T-helper 22 cell (primary cell): ENCODE measurements around the gene B3GNT9.
A peak's percentile ranks its signal among the peaks of the same experiment; 100 is the strongest.

Experiments
- DNase-seq: peaks from one replicate; pipeline ENCODE4 v3.0.0-alpha.2; 2020; ENCODE audit warnings: low read depth

The B3GNT9 gene

DNA sequence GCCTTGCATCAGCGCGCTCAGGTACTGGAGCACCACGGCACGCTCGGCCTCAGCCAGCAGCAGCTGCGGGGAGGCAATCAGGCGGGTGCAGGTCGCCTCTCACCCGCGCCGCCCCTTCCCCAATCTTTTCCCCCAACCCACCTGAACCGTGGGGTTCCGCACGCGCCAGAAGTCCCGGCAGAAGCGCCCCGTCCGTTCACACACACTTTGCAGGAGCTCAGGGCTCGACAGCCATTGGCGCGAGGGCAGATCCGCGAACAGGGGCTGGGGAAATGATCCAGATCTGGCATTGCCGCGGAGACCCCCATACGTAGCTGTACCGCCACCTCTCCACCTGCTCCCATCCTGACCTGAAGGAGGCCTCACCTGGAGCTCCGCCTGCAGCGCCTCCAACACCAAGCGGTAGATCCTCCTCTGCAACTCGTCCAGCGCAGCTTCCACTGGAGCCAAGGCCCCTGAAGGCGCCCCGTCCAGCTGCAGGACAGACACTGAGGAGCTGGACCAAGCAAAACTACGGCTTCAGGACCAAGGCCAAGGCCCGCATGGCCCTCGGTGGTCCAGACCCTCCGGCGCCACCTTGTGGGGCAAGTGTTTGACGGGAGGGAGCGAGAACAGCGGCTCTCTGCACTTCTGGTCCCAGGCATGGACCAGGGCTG is 34.3 kb upstream of the B3GNT9 start:
- peak; percentile 56 for DNase-seq

DNA sequence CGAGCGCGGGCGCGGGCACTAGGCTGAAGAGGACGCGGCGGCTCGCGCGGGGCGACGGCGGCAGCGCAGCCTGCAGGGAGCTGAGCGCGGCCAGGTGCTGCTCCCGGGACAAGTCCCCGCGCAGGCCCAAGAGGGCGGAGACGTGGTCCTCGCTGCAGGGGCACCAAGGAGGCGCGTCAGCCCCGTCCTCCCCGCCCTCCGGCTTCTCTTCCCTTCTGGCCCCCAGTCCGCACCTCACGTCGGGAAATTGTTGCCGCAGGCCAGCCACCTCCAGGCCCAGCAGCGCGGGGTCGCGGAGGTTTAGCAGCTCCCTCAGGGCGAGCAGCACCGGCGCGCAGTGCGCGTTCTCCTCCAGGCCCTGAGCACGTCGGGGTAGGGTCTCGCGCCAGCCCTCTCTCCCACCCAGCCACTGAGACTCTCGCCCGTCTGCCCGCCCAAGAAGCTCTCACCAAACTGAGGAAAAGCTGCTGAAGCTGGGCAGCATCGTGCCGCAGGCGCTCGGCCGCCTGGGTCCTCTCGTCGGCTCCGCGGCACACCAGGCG is 33.7 kb upstream of the B3GNT9 start:
- no peak for DNase-seq

DNA sequence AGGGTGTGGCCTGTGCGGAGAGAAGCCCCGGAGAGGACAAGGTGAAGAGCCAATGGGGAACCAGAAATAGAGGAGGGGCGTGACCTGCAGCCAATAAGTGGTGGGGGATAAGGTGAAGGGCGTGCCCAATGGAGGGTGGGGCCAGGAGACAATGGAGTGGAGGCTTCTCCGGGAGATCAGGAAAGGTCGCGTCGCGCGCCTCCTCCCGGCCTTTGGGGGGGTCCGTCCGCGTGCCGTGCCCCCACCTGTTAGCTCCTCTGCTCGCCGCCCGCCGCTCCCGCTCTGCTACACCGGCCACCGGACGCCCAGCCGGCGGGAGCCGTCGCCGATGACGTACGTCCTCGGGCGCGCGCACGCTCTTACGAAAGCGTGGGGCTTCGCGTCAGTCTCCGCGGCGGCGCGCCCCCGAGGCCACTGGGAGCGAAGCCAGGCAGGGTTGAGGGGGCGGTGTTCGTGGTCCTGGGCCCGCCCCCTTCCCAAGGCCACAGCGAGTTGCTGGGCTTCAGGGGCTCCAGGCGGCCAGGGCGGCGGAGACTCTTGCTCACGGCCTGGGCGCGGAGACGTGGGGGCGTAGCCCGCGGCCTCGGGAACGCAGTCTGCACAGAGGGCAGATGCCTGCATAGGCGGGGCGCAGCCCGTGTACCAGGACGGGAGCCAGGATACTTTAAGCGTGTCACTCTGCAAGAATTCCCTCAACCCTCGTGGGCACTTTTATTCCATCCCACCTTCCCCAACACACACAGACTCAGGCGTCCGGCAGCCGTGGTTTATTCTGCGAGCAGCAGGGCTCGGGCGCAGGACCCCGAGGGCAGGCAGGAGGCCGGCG is 33.0 kb upstream of the B3GNT9 start, which contains the start of gene MATCAP1:
Gene MATCAP1, minus strand, starts transcription at position 337 of the 826 bp plus-strand sequence. CDS start 3,353 bp downstream, outside the sequence.
- peak; percentile 93 for DNase-seq

DNA sequence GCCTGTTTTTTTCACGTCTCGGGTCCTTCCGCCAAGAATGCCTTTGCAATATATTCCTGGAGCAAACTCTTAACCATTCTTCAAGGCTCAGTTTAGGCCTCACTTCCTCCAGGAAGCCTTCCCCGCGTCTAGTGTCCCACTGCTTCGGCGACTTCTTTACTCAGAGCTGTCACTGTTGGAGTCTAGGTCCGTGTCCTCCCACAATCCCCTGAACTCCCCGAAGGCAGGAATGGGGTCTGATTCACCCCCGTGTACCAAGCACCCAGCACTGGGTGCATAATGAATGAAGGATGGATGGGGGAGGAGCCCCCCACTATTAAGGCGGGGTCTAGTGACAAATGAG is 32.5 kb upstream of the B3GNT9 start:
- DNase-seq, result no peak

DNA sequence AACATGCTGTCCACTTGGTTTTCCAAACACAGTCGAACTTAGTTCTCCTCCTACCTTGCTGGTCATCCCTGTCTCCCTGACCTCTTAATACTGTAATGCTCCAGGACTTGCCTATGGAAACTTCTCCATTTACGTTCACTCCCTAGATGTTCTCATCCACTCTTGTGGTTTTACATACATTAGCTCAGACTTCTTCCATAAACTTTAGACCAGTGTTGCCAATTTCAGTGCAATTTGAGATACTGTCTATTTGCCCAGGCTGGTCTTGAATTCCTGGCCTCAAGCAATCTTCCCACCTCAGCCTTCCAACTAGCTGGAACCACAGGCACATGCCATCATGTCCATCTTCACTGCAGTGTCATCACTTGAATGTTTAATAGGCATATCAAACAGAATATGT is 31.5 kb upstream of the B3GNT9 start:
- no peak for DNase-seq

DNA sequence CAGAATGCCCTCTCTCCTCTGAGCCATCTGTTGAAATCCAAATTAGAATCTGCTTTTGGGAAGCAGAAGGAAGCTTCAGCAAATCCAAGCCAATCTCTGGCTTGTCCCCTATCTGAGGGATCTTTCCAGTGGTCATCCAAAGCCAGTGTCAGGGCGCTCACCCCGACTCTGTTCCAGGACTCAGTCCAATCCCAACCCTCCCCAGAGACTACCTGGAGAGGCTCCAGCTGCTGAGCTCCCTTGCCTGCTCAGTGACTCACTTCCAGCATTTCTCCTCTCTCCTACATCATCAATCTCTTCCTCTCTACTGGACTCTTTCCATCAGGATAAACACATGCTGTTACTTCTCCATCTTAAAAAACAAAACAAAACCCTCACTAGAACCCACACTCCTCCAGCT is 30.5 kb upstream of the B3GNT9 start:
- DNase-seq, result no peak

DNA sequence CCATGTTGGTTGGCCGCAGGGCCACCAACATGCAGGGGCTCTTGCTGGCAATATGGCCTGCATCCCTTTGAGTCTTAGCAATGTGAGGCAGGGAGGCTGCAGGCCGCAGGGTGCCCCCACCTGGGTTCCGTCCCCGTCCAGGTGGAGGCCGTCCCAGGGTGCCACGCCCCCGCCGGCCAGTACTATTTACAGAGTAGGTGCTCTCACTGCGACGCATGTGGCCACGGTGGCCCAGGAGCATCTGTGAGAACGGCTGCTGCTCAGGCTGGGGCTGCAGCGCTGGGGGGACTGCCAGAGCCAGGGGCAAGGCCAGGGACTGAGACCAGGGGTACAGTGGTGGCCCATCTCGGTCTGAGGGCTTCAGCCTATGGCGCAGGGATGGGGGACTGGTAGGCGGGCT is 29.4 kb upstream of the B3GNT9 start:
- DNase-seq, result no peak

DNA sequence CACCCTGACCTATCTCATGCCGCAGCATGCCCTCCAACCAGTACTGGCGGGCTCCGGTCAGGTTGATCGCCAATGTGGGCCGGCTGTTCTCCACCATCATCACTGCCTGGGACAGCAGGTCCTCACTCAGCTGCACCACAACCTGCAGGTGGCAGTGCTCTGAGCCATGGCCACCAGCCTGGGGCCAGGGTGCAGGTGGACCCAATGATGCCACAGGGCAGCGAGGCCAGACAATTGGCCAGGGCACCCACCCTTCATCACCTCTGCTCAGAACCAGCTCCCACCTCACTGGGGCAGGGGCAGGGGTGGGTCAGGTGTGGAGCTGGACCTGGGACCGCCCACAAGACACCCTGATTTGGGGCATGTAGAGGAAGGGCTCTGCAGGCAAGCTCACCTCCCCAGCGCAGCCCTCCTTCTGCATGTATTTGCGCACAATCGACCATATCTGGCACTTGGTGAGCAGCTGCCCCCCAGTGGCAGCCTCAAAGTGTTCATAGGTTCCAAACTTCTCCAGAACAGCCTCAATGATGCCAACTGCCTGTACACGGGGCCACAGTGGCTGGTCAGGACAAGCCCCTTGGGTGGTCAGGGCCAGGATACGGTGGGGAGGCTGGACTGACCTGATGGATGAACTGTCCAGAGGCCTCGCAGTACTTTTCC is 28.8 kb upstream of the B3GNT9 start:
- no peak for DNase-seq

DNA sequence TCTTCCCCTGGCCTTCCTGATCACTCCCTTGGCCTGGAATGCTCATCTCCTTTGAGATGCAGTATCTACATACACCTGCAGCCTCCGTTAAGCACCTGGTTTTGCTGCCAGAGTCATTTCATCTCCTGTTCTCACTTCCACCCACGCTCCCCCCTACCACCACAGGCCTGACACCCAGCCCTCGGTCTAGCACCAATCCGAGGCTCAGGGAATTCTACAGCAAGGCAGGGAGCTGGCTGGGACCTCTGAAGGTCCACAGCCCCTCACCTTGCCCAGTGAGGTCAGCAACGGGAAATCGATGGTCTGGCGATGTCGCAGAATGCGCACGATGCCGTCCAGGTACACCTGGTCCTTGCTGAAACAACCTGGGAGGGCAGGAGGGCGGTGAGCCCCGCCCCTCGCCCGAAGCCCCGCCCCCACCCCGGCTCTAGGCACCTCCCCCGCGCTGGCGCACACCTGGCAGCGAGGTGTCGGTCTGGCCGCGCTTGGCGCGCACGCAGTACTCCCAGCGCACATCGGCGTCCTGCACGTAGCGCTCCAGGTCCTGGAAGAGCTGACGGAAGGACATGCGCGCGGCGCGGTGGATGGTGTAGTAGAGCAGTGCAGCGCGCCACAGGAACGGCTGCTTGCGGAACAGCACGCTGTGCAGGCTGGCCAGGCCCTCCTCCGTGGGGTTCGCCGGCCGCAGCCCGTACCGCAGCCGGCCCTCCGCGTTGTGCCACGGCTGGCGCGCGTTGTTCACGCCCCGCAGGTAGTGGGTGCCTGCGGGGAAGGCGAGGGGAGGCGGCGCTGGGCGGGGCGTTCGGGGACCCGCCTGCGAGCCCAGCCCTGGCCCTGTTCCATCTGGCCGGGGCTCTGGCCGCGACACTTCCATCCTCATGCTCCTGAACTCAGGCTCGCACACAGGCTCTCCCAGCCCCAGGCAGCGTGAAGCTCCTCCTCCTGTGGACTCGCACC is 27.2 kb upstream of the B3GNT9 start:
- DNase-seq, result peak; percentile 57

DNA sequence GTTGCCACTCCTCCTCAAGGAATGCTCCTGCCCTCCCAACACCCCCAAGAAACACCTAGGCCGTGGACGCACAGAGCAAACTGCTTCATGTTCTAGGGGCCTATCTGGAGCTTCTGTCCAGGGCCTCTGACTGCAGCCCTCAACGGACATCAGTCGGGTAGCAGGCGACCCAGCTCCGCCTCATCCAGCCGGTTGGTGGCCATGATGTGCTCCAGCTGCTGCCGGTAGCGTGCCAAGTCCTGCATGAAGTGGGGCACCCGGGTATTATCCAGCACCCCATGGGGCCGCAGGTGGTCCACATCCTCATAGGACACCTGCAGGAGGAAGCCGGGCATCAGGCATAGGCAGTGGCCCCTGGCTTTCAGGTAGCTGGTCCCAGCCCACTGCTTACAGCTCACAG is 25.9 kb upstream of the B3GNT9 start:
- no peak for DNase-seq

DNA sequence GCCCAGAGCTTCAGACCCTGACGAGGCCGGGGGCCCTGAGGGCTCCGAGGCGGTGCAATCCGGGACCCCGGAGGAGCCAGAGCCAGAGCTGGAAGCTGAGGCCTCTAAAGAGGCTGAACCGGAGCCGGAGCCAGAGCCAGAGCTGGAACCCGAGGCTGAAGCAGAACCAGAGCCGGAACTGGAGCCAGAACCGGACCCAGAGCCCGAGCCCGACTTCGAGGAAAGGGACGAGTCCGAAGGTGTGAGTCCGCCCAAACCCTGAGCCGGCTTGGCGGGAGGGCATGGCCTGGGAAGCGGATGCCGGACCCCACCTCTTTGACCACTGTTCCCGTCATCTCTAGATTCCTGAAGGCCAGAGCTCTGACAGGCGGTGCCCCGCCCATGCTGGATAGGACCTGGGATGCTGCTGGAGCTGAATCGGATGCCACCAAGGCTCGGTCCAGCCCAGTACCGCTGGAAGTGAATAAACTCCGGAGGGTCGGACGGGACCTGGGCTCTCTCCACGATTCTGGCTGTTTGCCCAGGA is 24.0 kb upstream of the B3GNT9 start:
- DNase-seq, result no peak

DNA sequence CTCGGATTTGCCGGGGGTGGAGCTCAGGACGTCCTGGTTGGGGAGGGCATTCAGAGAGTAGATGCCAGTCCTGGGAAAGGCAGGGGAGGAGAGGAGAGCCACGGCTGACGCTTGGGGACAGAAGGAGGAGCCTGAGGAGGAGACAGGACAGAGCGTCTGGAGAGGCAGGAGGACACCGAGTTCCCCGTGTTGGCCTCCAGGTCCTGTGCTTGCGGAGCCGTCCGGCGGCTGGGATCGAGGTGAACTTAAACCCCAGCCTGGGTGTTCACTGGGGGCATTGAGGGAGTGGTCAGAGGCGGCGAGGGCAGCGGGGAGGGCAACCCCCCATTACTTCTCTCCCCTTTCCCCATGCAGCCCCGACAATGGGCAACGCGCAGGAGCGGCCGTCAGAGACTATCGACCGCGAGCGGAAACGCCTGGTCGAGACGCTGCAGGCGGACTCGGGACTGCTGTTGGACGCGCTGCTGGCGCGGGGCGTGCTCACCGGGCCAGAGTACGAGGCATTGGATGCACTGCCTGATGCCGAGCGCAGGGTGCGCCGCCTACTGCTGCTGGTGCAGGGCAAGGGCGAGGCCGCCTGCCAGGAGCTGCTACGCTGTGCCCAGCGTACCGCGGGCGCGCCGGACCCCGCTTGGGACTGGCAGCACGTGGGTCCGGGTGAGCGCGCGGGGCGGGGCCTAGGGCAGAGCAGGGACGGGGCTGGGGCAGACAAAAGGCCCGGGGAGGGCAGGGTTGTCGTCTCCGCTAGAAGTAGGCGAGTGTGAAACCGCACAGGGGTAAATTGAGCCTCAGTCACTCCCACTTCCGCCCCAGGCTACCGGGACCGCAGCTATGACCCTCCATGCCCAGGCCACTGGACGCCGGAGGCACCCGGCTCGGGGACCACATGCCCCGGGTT is 23.3 kb upstream of the B3GNT9 start:
- peak; percentile 58 for DNase-seq

DNA sequence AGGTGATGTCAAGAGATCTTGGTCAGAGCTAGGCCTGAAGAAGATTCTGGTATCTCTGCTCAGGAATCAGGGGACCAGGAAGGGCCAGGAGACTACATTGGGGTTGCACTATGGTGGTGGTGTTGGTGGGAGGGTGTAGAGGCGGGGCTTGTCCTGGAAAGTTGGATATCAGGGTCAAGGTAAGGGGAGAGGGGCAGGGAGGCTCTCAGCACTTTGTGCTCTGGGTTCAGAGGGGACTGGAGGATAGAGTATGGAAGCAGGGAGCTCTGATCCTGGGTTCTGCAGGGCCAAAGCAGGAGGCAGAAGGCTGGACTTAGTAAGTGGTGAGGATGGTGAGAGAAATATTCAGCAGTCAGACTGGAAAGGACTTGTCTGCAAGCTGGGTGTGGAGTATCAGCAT is 22.5 kb upstream of the B3GNT9 start:
- DNase-seq, result no peak

DNA sequence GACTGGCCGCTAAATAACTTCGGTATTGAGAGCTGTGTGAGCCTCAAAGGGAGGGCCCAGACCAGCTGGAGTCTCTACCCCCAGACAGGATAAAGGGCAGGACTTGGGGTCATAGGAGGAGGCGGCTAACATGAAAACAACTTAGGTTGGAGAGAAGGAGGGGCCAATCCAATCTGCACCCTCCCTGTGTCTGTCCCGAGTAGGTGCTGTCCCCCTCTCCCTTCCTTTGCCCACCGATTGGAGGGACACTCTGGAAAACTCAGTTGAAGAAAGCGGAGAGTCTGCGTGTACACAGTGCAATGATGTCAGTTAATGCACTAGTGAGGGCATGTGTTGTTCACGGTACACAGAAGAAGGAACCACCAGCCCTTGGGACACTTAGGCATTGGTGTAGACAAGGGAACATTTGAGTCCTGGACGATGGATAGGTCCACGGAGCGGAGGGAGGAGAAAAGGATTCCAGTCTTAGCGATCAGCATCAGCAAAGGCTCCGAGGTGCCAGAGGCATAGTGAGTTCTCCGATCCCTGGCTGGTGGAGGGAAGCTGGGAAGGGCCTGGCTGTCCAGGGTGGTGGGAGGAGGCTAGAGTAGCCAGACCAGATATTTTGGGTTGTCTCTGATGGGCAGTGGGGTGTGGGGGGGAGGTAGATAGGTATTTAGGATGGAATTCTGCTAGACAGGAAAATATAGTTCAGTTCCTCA is 20.3 kb upstream of the B3GNT9 start:
- no peak for DNase-seq

DNA sequence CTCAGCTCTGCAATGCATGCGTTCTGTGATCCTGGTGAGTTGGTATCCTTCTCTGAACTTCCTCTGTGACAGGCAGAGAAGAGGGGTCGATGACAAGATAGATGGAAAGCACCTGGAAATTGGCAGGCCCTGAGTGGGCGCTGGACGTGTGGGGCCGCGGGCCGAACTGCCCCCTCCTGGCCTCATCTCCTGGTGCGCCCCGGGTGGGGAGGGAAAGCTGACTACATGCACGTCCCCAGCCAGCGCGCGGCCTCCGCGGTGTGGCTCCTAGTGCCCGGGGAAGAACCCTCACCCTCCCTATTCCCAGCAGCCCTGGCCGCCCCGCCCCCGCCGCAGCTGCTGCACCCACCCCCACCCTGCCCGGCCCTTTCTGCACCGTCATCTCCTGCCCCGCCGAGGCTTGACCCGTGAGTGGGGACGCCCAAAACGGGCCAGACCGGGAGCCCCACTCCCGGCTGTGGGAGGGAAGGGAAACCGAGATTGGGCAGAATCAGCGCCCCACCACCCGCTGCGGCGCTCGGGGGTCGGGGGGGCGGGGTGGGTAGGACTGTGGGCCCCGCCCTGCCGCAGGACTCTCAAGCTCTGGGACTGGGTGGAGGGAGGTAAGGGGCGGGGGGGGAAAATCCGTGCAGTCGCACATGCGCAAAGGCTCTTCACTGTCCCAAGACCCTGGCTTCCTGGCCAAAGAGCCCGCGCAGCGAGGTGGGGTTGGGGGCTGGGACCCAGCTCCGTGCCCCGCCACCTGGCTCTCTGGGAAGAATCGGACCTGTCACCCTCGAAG is 19.6 kb upstream of the B3GNT9 start, which contains the start of gene NOL3:
Gene NOL3, plus strand, starts transcription at position 371 of the 781 bp plus-strand sequence.
- DNase-seq, result no peak

DNA sequence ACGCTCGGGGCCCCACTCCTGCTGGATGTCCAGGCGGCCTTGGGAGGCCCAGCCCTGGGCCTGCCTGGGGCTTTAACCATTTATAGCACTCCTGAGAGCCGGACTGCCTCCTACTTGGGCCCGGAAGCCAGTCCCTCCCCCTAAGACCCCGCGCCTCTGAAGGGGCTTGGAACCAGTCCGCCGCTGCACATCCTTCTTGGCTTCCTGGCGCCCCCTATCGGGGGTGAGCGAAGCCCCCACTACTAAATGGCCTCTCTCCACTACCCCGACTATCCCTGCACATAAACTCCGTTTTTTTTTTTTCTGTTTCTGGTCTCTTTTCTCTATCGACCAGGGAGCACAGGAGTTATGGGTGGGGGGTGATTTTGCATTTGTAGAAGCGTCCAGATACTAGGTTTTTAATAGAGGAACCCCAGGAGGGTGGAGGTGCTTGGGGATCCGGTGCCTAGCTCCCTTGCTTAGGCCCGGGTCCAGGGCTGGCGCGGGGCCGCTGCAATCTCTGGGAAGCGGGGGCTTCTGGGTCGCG is 18.9 kb upstream of the B3GNT9 start:
- no peak for DNase-seq

DNA sequence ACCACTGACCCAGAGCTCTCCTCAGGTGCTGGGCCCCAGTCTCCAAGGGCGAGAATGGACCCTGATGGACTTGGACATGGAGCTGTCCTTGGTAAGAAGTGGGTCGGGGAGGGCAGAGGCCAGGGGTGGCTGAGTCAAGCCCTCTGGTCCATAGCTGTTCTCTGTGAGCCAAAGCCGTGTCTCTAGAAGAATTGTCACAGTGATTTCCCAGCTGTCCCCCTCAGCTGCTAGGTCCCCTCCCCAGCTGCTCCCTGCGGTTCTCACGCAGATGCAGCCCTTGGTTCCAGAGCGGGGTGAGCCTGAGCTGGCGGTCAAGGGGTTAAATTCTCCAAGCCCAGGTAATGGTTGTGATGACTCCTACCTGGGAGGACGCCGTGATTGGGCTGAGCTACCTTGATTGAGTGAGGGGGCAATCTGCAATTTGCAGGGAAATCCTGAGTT is 18.2 kb upstream of the B3GNT9 start:
- DNase-seq, result no peak

DNA sequence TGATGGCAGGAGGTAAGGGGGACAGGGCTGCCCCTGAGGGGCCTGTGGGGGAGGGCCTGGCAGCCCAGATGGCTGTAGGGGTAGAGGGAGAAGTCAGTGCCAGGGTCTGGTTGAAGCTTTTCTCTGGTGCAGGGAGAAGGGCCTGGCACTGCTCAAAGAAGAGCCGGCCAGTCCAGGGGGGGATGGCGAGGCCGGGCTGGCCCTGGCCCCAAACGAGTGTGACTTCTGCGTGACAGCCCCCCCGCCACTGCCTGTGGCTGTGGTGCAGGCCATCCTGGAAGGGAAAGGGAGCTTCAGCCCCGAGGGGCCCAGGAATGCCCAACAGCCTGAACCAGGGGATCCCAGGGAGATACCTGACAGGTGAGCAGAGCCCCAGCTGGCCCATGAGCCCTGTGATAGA is 16.8 kb upstream of the B3GNT9 start:
- no peak for DNase-seq
